Measurements from ENCODE around the gene GPBP1. TPM values are rescaled to one million over a fixed set of nuclear protein-coding genes. Genes with fewer than 3 reads are reported as not detected.
"Not testable (repeated sequence)": the region's sequence is repeated elsewhere in the genome, so short reads cannot be mapped to it uniquely, and the experiment has no call there.

The GPBP1 gene
- total RNA-seq, 1 donor from 2014 or later, result 50.4 TPM

GRCh38 chr5:57280853-57281252, 107.0 kb downstream of the GPBP1 start:
- DNase-seq (ENCODE audit: low read depth in 2 of 2), result no peak

- DNase-seq (ENCODE audit: low read depth in 2 of 2), result not testable (repeated sequence)
Observed at GRCh38 chr5:57285084-57285483, 111.2 kb downstream of the GPBP1 start.

GRCh38 chr5:57291894-57292293, 118.0 kb downstream of the GPBP1 start:
- no peak for DNase-seq (ENCODE audit: low read depth in 2 of 2)

GRCh38 chr5:57292336-57292735, 118.5 kb downstream of the GPBP1 start:
- no peak for DNase-seq (ENCODE audit: low read depth in 2 of 2)

GRCh38 chr5:57298295-57298984, 124.6 kb downstream of the GPBP1 start:
- DNase-seq (ENCODE audit: low read depth in 2 of 2), result peak; percentile 87 to 93

- DNase-seq (ENCODE audit: low read depth in 2 of 2), result peak; percentile 86 to 91
Observed at GRCh38 chr5:57298985-57299491, 125.2 kb downstream of the GPBP1 start.

GRCh38 chr5:57299986-57300385, 126.1 kb downstream of the GPBP1 start:
- DNase-seq (ENCODE audit: low read depth in 2 of 2), result no peak

- DNase-seq (ENCODE audit: low read depth in 2 of 2), result peak; percentile 49 to 67
Observed at GRCh38 chr5:57302164-57302563, 128.3 kb downstream of the GPBP1 start.

- no peak for DNase-seq (ENCODE audit: low read depth in 2 of 2)
Observed at GRCh38 chr5:57302643-57303042, 128.8 kb downstream of the GPBP1 start.

GRCh38 chr5:57303985-57304384, 130.1 kb downstream of the GPBP1 start:
- DNase-seq (ENCODE audit: low read depth in 2 of 2), result no peak

- DNase-seq (ENCODE audit: low read depth in 2 of 2), result no peak
Observed at GRCh38 chr5:57304931-57305330, 131.1 kb downstream of the GPBP1 start.

- DNase-seq (ENCODE audit: low read depth in 2 of 2), result no peak
Observed at GRCh38 chr5:57306359-57306758, 132.5 kb downstream of the GPBP1 start.

- no peak for DNase-seq (ENCODE audit: low read depth in 2 of 2)
Observed at GRCh38 chr5:57307516-57307915, 133.7 kb downstream of the GPBP1 start.

GRCh38 chr5:57309022-57309421, 135.2 kb downstream of the GPBP1 start:
- DNase-seq (ENCODE audit: low read depth in 2 of 2), result not testable (repeated sequence)

- no peak for DNase-seq (ENCODE audit: low read depth in 2 of 2)
Observed at GRCh38 chr5:57311251-57311650, 137.4 kb downstream of the GPBP1 start.

- no peak for DNase-seq (ENCODE audit: low read depth in 2 of 2)
Observed at GRCh38 chr5:57311921-57312735, 138.3 kb downstream of the GPBP1 start.

GRCh38 chr5:57313716-57314115, 139.9 kb downstream of the GPBP1 start:
- DNase-seq (ENCODE audit: low read depth in 2 of 2), result no peak

Other genes starting within 250 kb of the GPBP1 start
- gene MIER3, start 221.9 kb upstream of the GPBP1 start, total RNA-seq, result 9.4 and 12.7 TPM in 2 replicates

Data from lung microvascular endothelial cell (primary cell).